A549 (cell line): ENCODE data around the gene DHRS12. TPM values are rescaled to one million over a fixed set of nuclear protein-coding genes. Genes with fewer than 3 reads are reported as not detected.

ENCODE experiments used
- ATAC-seq, 2 experiments: fragments of 200-7000 bp in 1 of 2; fragments of >200 bp in 1 of 2; cut with Nextera tagmentation in 1 of 2; cut with Tn5 transposase in 1 of 2; 3 replicates each; pipeline versions ENCODE4 v1.8.0 to v1.9.1; 2018 to 2020; ENCODE audit warnings: mild to moderate bottlenecking in 1 of 2, moderate library complexity in 1 of 2
- CTCF ChIA-PET: fragments of 300-600 bp; sonication (Branson Sonifier 250); formaldehyde crosslinking; extraction: SDS; loops from one replicate; lab custom pipeline; 2021; ENCODE audit warnings: antibody characterized with exemption, inconsistent platforms; lab: Yijun Ruan, JAX
- POLR2A ChIA-PET: fragments of 350-600 bp; formaldehyde crosslinking; extraction: SDS; loops from one replicate; lab custom pipeline; 2021; ENCODE audit warnings: antibody characterized with exemption, inconsistent platforms; lab: Yijun Ruan, JAX
- DNase-seq, 2 experiments: peaks; one replicate each; pipeline versions ENCODE4 v3.0.0 to v3.0.0-alpha.2; 2011 to 2016; ENCODE audit warnings: low read depth in 1 of 2, low spot score in 1 of 2
- FAIRE-seq: peaks from 2 replicates; lab custom pipeline; 2011; peaks lifted over from hg19 to GRCh38; lab: Jason Lieb, UNC
- H3K27ac ChIP-seq, 2 experiments: fragments of >200 bp; sonication (Bioruptor Twin); formaldehyde crosslinking; 3 replicates each; pipeline ENCODE4 v1.5.1; 2016 to 2017
- H3K4me1 ChIP-seq: fragments of >200 bp; sonication (Bioruptor Twin); formaldehyde crosslinking; 3 replicates; pipeline ENCODE4 v1.6.1; 2016
- H3K4me2 ChIP-seq: fragments of >200 bp; sonication (Bioruptor Twin); formaldehyde crosslinking; 3 replicates; pipeline ENCODE4 v1.6.1; 2016
- H3K4me3 ChIP-seq: fragments of >200 bp; sonication (Bioruptor Twin); formaldehyde crosslinking; 3 replicates; pipeline ENCODE4 v1.5.1; 2016
- H3K9me3 ChIP-seq: fragments of >200 bp; sonication (Bioruptor Twin); formaldehyde crosslinking; 3 replicates; pipeline ENCODE4 v1.6.1; 2016
- CHD2 ChIP-seq: fragments of 150-350 bp; IDR thresholded peaks from 2 replicates; pipeline ENCODE4 v1.6.1; 2014; ENCODE audit warnings: low read length; ENCODE audit not compliant: partially characterized antibody
- FOSB ChIP-seq: fragments of 250-450 bp; sonication (Bioruptor Pico); IDR thresholded peaks from 2 replicates; pipeline ENCODE4 v1.5.0; 2020; ENCODE audit warnings: mild to moderate bottlenecking, moderate library complexity
- FOSL2 ChIP-seq, 2 experiments: fragments of 450-650 bp in 1 of 2; fragments of >200 bp in 1 of 2; sonication (Bioruptor Twin) in 1 of 2; formaldehyde crosslinking; IDR thresholded peaks; 2 replicates each; pipeline versions ENCODE4 v1.5.0 to v1.6.1; 2016 to 2020; ENCODE audit warnings: mild to moderate bottlenecking in 1 of 2, moderate library complexity in 1 of 2
- FOXS1 ChIP-seq: fragments of 250-450 bp; sonication (Bioruptor Pico); IDR thresholded peaks from 2 replicates; pipeline ENCODE4 v1.5.0; 2020; ENCODE audit warnings: mild to moderate bottlenecking, moderate library complexity
- HDAC2 ChIP-seq: fragments of 200-600 bp; sonication (generic); IDR thresholded peaks from 2 replicates; pipeline ENCODE4 v1.6.1; 2016
- HEYL ChIP-seq: fragments of 250-450 bp; sonication (Bioruptor Pico); IDR thresholded peaks from 2 replicates; pipeline ENCODE4 v1.8.0; 2021; ENCODE audit warnings: mild to moderate bottlenecking, moderate library complexity
- HOXA7 ChIP-seq: fragments of 250-450 bp; sonication (Bioruptor Pico); IDR thresholded peaks from 2 replicates; pipeline ENCODE4 v1.5.0; 2020; ENCODE audit warnings: mild to moderate bottlenecking, moderate library complexity
- HOXB13 ChIP-seq: fragments of 250-450 bp; sonication (Bioruptor Pico); IDR thresholded peaks from 2 replicates; pipeline ENCODE4 v1.5.0; 2020; ENCODE audit warnings: low read depth, mild to moderate bottlenecking, moderate library complexity
- HOXB5 ChIP-seq: fragments of 250-450 bp; sonication (Bioruptor Pico); IDR thresholded peaks from 2 replicates; pipeline ENCODE4 v1.5.0; 2020; ENCODE audit warnings: mild to moderate bottlenecking, moderate library complexity
- MAFK ChIP-seq: fragments of 450-650 bp; IDR thresholded peaks from 2 replicates; pipeline ENCODE4 v1.6.1; 2014; ENCODE audit not compliant: partially characterized antibody
- MYC ChIP-seq: IDR thresholded peaks from 2 replicates; pipeline ENCODE4 v1.6.1; 2012; ENCODE audit warnings: mild to moderate bottlenecking, inconsistent platforms, low read length, improper control_type of control experiment, borderline replicate concordance
- POLR2AphosphoS2 ChIP-seq: conservative IDR thresholded peaks from 2 replicates; pipeline ENCODE4 v1.6.1; 2012; ENCODE audit warnings: low read length, improper control_type of control experiment, inconsistent platforms
- REST ChIP-seq: fragments of 200-600 bp; sonication (generic); IDR thresholded peaks from 2 replicates; pipeline ENCODE4 v1.6.1; 2016; ENCODE audit warnings: antibody characterized with exemption, mild to moderate bottlenecking, moderate library complexity
- RFX5 ChIP-seq: fragments of 450-650 bp; IDR thresholded peaks from 2 replicates; pipeline ENCODE4 v1.7.1; 2014; ENCODE audit warnings: antibody characterized with exemption, mild to moderate bottlenecking, moderate library complexity
- TFCP2L1 ChIP-seq: fragments of 250-450 bp; sonication (Bioruptor Pico); IDR thresholded peaks from 2 replicates; pipeline ENCODE4 v1.5.0; 2021; ENCODE audit warnings: mild to moderate bottlenecking
- ZC3H11A ChIP-seq: fragments of 450-650 bp; IDR thresholded peaks from 2 replicates; pipeline ENCODE4 v1.6.1; 2014; ENCODE audit warnings: antibody characterized with exemption, mild to moderate bottlenecking
- ZFP36 ChIP-seq: fragments of 450-650 bp; IDR thresholded peaks from 2 replicates; pipeline ENCODE4 v1.6.1; 2014; ENCODE audit warnings: borderline replicate concordance; ENCODE audit not compliant: partially characterized antibody
- ZNF302 ChIP-seq: fragments of 250-450 bp; sonication (Bioruptor Pico); IDR thresholded peaks from 2 replicates; pipeline ENCODE4 v1.9.0; 2021; ENCODE audit warnings: inconsistent platforms, mild to moderate bottlenecking, moderate library complexity
- WGBS: methylation state at CpG from one replicate; pipeline ENCODE4 v1.1.6; 2017; ENCODE audit errors: missing lambda C conversion rate; 5-methylcytosine and 5-hydroxymethylcytosine counted together
- polyA plus RNA-seq, 4 experiments: library from polyadenylated mRNA; depleted of rRNA in 3 of 4; stranded (reverse); fragments of >200 nt; fragmentation: RNase III in 1 of 4; extraction: RNeasy Plus Mini Kit Qiagen cat#74134 plus additional on column Dnase treatment in 1 of 4; gene quantifications; 2 replicates in 3 of 4; 3 replicates in 1 of 4; pipeline ENCODE4 v1.2.3, GENCODE V29; 2011 to 2017
- TF ChIP-seq, protein P1 (sequence below): fragments of 250-450 bp; sonication (Bioruptor Pico); IDR thresholded peaks from 2 replicates; pipeline ENCODE4 v1.5.0; 2020; ENCODE audit warnings: low read depth, mild to moderate bottlenecking, moderate library complexity
- TF ChIP-seq, protein P2 (sequence below): IDR thresholded peaks from 2 replicates; pipeline ENCODE4 v1.6.1; 2012; ENCODE audit warnings: low read depth, borderline replicate concordance

The DHRS12 gene
- polyA plus RNA-seq, 2 of the 4 experiments (the other 2 are of a cell fraction): 4.2 to 7.5 TPM

DNA sequence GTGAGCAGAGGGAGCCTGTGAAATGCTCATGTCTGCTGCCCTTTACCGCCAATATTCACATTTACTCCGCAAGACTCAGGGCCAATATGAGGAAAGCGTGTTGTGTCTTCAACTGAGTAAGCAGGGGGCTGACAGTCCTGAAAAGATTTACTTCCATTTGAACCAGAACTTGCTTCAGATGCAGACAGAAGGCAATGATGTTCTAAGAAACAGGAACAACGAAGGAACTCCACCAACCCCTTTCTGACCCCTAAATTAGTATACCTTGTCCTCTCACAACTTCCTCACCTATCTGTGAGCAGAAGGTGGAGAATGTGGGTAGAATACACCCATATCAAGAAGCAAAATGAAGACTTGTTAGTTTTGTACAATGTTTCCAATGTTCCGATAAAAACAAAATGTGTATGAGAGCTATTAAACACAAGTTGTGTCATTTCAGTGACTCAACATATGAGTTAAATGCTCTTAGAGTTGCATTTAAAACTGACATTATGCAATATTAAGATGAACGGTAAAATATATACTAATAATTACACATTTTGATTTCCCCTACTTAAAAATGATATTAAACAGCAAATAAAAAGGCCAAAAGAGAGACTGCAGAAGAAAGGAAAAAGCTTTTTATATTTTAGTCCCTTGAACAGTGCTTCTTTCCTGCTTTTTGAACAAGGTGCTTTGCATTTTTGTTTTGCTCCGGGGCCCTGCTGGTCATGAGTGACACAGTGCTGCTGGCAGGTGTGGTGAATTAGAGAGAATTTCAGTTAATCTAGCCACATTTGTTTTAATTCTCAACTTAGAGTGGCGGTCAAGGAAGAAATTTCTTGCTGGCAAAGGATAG lies 25.0 kb upstream of the DHRS12 start:
- Histone ChIP-seq H3K4me3 (no peak overlapping the region), H3K27ac (no peak overlapping the region), H3K4me2 (no peak overlapping the region), H3K9me3 (no peaks in the 10 kb centered on the region), H3K4me1 (no peaks in the 10 kb centered on the region)
- POLR2A ChIA-PET: no interaction called here
- no peak for ATAC-seq
- no peak for FAIRE-seq
- CTCF ChIA-PET: interaction anchor here (0.8 to 1.7 kb wide), 5 partner anchors 8 to 703 kb away, joined by 3 to 6 read pairs (median 3); no protein-coding TSS in a partner anchor
- DNase-seq: no peak
- 66% methylated on average over 8 of the region's 8 CpGs for WGBS
- no peak for TF ChIP-seq HEYL (CRISPR knock-in tag)
- no peak for TF ChIP-seq FOXS1

DNA sequence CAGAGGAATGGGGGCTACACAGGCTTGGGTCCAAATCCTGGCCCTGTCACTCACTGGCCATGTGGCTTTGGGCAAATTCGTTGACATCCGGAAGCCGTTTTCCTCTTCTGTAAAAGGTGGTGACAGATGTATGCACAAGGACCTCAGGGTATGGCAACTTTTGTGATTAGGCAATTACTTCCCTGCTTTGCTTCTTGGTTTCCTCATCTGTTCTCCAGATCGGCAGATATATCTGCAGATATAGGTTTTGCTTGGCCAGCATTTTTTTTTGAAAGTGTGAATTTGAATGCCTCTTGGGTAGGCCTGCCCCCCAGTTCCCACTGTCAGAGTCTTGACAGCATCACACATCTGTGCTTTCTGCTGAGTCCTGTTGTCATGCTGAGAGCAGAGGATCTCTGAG lies 23.3 kb upstream of the DHRS12 start:
- no peaks in the 10 kb centered on the region for H3K9me3 ChIP-seq
- WGBS: 39% methylated on average over 2 of the region's 4 CpGs
- TF ChIP-seq RFX5 (no peak), FOSL2 (IDR thresholded peaks at IDR 0.05) (no peak), FOSL2 (CRISPR knock-in tag; IDR thresholded peaks at IDR 0.05) (no peak), ZNF302 (CRISPR knock-in tag) (no peak), HOXB5 (CRISPR knock-in tag) (no peak), HOXB13 (CRISPR knock-in tag) (no peak), MYC (no peak), HDAC2 (no peak), ZC3H11A (no peak), HEYL (CRISPR knock-in tag) (no peak), POLR2AphosphoS2 (no peak), HOXA7 (CRISPR knock-in tag) (no peak)
- no peak overlapping the region for H3K27ac ChIP-seq
- ChIA-PET CTCF (interaction anchor here (0.8 to 2.5 kb wide), 4 partner anchors 11 to 300 kb away, joined by 3 to 9 read pairs (median 4); no protein-coding TSS in a partner anchor), POLR2A (no interaction called here)
- no peak overlapping the region for H3K4me3 ChIP-seq
- FAIRE-seq: no peak
- DNase-seq: no peak
- H3K4me2 ChIP-seq: no peak overlapping the region
- H3K4me1 ChIP-seq: no peaks in the 10 kb centered on the region
- no peak for ATAC-seq

DNA sequence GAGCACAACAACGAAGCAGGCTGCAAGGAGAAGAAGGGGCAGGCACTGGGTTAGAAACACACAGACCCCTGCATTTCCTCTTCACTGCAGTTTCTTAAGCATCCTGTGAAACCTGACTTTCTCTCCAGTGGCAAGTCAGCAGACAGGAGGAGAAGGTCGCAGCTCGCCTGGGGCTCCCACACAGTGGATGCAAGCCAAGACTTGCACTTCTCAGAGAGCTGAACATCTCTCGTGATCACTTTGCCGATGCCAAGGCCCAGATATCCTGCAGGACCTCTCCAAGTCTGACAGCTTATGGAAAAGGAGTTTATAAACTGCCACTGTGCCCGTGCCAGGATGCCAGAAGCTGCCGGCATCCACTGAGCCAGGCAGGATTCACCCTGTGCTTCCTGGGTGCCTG lies 22.6 kb upstream of the DHRS12 start:
- no peak for DNase-seq
- H3K9me3 ChIP-seq: no peaks in the 10 kb centered on the region
- no peak overlapping the region for H3K4me2 ChIP-seq
- no peak for ATAC-seq
- FAIRE-seq: no peak
- no peak for TF ChIP-seq FOSB (CRISPR knock-in tag)
- TF ChIP-seq, protein P1, sequence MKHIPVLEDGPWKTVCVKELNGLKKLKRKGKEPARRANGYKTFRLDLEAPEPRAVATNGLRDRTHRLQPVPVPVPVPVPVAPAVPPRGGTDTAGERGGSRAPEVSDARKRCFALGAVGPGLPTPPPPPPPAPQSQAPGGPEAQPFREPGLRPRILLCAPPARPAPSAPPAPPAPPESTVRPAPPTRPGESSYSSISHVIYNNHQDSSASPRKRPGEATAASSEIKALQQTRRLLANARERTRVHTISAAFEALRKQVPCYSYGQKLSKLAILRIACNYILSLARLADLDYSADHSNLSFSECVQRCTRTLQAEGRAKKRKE: no peak
- no peak for TF ChIP-seq RFX5
- TF ChIP-seq CHD2: no peak
- TF ChIP-seq ZFP36: no peak
- TF ChIP-seq TFCP2L1 (CRISPR knock-in tag): no peak
- TF ChIP-seq HOXB5 (CRISPR knock-in tag): no peak
- TF ChIP-seq, protein P2, sequence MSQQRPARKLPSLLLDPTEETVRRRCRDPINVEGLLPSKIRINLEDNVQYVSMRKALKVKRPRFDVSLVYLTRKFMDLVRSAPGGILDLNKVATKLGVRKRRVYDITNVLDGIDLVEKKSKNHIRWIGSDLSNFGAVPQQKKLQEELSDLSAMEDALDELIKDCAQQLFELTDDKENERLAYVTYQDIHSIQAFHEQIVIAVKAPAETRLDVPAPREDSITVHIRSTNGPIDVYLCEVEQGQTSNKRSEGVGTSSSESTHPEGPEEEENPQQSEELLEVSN: no peak
- no peak for TF ChIP-seq MAFK
- TF ChIP-seq FOSL2 (IDR thresholded peaks at IDR 0.05): no peak
- TF ChIP-seq FOSL2 (CRISPR knock-in tag; IDR thresholded peaks at IDR 0.05): no peak
- TF ChIP-seq REST: no peak
- POLR2A ChIA-PET: no interaction called here
- H3K4me1 ChIP-seq: no peaks in the 10 kb centered on the region
- WGBS: 67% methylated on average over 5 of the region's 7 CpGs
- H3K4me3 ChIP-seq: no peak overlapping the region
- CTCF ChIA-PET: interaction anchor here (1.9 to 2.5 kb wide), 3 partner anchors 11 to 302 kb away, joined by 8 to 9 read pairs (median 8); partner anchors contain the start of gene NEK5
- H3K27ac ChIP-seq: no peak overlapping the region
